ENCODE measurements around the gene ACAT1. TPM values are rescaled to one million over a fixed set of nuclear protein-coding genes. Genes with fewer than 3 reads are reported as not detected.
"Not testable (repeated sequence)": the region's sequence is repeated elsewhere in the genome, so short reads cannot be mapped to it uniquely, and the experiment has no call there.

ACAT1 gene
- total RNA-seq, 1 donor from 2014 or later, result 398 TPM

DNA sequence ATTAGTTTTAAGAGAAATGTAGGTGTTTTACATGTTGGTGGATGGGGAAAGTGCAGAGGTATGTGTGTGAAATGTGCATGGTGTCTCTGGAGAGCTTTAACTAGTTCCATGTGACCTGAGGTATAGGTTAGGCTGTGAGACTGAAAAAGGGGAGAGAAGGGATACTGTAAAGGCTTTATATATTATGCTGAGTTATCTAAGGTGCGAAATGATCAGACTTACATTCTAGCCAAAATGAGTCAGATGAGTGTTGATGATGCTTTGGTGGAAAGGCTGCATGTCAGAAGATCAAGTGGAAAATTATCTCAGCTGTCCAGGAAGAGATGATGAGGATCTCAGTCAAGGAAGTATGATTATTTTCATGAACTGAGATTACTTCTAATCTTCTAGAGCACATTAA is 15.8 kb downstream of the ACAT1 start:
- DNase-seq (no peak), ATAC-seq (no peak)
- intact Hi-C loops (cut with micrococcal nuclease), result no loop called here

DNA sequence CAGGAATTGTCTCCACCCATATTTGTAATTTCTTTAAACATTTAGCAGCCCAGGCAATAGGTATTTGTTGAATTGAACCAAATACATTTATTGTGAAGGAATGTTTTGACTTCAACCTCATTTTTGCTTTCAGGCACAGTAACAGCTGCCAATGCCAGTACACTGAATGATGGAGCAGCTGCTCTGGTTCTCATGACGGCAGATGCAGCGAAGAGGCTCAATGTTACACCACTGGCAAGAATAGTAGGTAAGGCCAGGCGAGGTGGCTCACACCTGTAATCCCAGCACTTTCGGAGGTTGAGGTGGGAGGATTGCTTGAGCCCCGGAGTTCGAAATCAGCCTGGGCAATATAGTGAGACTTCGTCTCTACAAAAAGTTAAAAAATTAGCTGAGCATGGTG is 20.9 kb downstream of the ACAT1 start:
- intact Hi-C loops (cut with micrococcal nuclease), result no loop called here
- no peak for ATAC-seq
- no peak for DNase-seq

DNA sequence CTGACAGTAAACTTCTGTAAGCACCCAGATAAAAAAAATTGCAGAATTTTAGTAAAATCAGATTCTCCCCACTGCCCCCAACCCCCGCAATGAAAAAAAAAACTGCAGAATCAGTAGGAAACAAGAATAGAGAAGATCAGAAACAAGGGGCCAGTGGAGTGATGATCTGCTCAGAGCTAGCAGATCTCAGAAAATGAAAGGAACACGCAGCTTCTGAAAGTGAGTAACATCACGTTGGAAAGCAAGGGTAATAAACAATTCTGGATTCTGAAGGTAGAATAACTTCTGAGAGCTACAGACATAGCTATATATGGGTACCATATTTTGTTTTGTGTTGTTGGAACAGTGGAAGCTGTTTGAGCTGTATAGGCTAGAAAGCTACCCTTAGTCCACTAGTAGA is 23.2 kb downstream of the ACAT1 start:
- intact Hi-C loops (cut with micrococcal nuclease), result no loop called here
- ATAC-seq, result no peak
- DNase-seq, result no peak

DNA sequence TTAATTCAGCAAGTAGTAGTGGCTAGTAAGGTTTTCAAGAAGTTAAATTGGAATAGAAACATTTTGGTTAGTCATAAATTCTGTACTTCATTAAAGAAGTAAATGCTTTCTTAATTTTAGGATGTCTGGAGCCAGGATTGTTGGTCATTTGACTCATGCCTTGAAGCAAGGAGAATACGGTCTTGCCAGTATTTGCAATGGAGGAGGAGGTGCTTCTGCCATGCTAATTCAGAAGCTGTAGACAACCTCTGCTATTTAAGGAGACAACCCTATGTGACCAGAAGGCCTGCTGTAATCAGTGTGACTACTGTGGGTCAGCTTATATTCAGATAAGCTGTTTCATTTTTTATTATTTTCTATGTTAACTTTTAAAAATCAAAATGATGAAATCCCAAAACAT is 25.8 kb downstream of the ACAT1 start:
- peak; percentile 77 for ATAC-seq
- no peak for DNase-seq
- intact Hi-C loops (cut with micrococcal nuclease), result no loop called here

DNA sequence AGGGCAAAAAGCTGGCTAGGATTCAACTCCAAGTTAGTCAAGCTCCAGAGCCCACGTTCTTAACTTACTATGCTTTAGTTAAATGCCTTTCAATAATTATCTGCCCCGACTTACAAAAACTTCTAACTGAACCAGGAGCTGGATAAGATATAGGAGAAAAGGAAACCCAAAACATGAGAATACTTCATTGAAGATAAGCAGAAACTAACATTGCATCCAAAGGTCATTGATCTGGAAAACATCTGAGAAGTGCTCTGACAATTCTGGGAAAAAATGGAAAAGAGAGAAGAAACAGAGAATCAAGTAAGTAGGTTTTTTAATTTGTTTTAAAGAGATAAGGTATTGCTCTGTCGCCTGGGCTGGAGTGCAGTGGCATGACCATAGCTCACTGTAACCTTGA is 27.2 kb downstream of the ACAT1 start:
- intact Hi-C loops (cut with micrococcal nuclease), result no loop called here
- DNase-seq (no peak), ATAC-seq (no peak)

DNA sequence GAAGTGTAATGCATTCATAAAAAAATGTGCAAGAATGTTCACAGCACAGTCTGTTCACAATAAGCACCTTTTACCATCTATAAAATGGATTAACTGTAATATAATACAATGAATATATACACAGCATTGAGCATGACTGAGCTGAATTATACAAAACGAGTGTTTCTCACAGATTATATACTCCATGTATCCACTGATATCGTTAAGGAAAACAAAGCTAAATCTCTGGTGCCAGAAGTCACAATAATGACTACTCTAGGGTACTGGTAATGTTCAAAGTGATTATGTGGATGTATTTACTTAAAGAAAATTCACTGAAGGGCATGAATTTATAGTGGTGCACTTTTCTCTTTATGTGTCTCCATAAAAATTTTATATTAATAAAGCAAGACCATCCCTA is 33.2 kb downstream of the ACAT1 start:
- DNase-seq, result no peak
- intact Hi-C loops (cut with micrococcal nuclease), result no loop called here
- no peak for ATAC-seq

DNA sequence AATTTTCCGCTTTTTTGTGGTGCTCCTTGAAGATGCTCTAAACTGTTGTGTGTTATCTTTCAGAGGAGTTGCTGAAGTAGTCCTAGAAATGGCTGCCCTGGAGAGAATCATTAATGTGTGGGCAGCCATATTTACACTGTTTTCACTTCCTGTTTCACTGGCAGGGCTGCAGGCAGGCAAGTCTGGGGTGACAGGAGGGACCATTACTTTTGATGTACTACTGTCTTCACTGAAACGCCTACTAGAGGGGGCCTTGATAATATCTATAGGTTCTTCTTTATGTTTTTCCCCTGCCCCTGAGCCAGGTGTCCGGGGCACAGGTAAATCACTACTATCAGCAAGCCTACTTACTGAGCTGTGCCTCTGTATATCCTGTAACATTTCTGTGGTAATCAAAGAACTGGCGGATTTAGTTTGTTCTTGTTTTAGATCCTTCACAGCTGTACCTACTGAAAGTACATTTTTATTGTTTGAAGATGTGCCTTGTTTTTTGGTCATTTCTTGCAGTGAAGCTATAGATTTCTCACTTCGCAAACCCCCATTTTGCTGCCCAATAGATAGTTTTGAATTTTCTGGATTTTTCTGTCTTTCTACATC is 39.7 kb downstream of the ACAT1 start:
- ATAC-seq (no peak), DNase-seq (no peak)
- intact Hi-C loops (cut with micrococcal nuclease), result no loop called here

DNA sequence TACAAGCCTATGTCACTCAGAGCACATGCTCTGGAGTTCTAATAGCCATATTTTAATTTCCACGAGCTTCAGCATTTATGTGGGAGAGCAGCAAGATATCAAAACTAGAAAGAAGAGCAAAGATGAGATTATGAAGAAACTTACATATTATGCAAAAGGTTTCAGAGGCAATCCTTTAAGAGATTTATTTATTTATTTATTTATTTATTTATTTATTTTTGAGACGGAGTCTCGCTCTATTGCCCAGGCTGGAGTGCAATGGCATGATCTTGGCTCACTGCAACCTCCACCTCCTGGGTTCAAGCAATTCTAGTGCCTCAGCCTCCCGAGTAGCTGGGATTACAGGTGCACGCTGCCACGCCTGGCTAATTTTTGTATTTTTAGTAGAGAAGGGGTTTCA is 41.5 kb downstream of the ACAT1 start:
- ATAC-seq; DNase-seq; intact Hi-C loops (cut with micrococcal nuclease): not testable (repeated sequence)

DNA sequence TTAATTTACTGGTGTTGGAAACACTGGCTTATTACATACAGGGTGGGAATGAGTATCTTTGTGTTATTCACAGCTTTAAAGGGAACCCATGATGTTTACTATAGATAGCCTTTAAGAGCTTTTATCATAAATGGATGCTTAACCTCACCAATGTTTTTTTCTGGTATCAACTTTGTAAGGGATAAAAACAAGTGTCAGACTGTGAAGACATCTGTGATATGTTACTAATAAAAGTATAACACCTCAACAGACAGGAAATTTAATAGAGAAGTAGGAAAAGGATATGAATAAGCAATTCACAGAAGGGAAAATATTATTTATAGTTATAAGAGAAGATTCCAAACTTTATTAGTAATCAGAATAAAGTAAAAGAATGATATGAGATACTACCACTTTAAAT is 46.3 kb downstream of the ACAT1 start:
- no peak for ATAC-seq
- no peak for DNase-seq
- intact Hi-C loops (cut with micrococcal nuclease), result no loop called here

DNA sequence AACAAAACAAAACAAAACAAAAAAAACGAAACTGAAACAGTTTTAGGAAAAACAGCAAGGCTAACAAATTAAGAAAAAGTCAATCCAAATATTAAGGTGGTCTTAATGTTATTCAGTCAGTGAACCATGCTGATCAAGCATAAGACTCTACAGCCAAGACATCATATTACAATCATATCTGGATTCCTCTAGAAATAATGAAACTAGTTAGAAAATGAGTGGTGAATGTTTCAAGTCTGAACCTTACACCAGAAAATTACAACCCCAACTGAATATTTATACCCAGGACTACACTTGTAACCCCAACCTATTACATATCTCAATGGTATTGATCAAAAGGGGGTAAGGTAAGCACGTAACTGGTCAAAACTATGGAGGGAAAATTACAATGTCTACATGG is 48.8 kb downstream of the ACAT1 start:
- DNase-seq (no peak), ATAC-seq (no peak)
- intact Hi-C loops (cut with micrococcal nuclease), result no loop called here

DNA sequence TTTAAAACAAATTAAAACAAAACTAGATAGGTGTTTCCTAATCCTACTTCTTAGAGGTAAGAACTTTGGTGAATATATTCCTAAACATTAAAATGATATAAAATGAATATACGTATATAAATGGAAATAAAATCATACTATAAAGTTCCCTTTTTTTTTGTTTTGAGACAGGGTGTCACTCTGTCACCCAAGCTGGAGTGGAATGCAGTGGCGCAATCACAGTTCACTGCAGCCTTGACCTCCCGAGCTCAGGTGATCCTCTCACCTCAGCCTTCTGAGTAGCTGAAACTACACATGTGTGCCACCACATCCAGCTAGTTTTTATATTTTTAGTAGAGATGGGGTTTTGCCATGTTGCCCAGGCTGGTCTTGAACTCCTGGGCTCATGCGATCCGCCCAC is 56.2 kb downstream of the ACAT1 start:
- no peak for DNase-seq
- no peak for ATAC-seq
- intact Hi-C loops (cut with micrococcal nuclease), result no loop called here

DNA sequence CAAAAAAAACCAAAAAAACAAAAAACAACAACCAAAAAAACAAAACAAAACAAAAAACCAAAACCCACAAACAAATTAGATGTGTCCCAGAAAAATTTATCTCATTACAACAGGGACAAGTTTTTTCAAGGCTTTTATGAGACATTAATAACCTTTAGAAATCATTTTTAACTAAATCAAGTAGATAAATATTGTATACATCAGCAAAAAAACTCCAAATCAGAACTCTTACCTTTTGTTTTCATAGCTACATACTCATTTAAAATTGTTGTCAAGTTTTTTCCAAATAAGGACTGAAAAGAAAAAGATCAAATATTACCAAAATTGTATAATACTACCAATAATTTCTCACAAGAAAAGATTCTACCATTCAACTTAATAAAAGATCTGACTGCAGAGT is 72.4 kb downstream of the ACAT1 start:
- ATAC-seq (no peak), DNase-seq (no peak)
- intact Hi-C loops (cut with micrococcal nuclease), result no loop called here

DNA sequence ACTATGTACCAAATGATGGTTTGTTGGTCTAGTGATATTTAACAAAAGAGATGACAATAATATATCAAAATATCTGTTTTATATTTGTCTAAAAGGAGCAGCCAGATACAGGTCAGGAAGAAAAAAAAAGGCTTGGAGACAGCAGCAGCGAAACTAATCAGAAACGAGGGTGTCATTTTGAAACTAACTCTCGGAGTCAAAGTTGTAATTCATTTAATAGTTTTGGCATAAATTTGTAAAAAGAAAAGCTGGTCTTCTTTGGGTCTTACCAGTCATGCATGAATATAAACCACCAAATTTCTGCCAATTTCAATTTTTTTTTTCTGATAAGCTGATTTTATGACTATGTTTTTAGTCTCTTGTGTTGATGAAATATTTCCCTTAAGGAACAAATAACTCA is 75.5 kb downstream of the ACAT1 start:
- intact Hi-C loops (cut with micrococcal nuclease), result no loop called here
- ATAC-seq (no peak), DNase-seq (no peak)

Other genes with a start within 250 kb of the ACAT1 start
- not detected for gene RAB39A, start 193.1 kb upstream of the ACAT1 start, total RNA-seq
- 38.3 TPM for gene CUL5, start 112.7 kb upstream of the ACAT1 start, total RNA-seq
- 9.0 TPM for gene NPAT, start 101.1 kb downstream of the ACAT1 start, total RNA-seq
- gene ATM, start 101.5 kb downstream of the ACAT1 start, total RNA-seq, result 33.3 TPM

All from left ventricle myocardium superior (tissue), 1 donor.